PC-3 (cell line): ENCODE data around the gene LEMD2.

Experiments
- EZH2 ChIP-seq: fragments of 300-600 bp; sonication (generic); IDR thresholded peaks from one replicate; pipeline ENCODE4 v1.6.1; 2017; ENCODE audit warnings: antibody characterized with exemption, mild to moderate bottlenecking, low read length; ENCODE audit not compliant: unreplicated experiment
- EZH2phosphoT487 ChIP-seq: fragments of 300-600 bp; sonication (generic); IDR thresholded peaks from 2 replicates; pipeline ENCODE4 v1.6.1; 2018; ENCODE audit warnings: mild to moderate bottlenecking, antibody characterized with exemption, low read length, borderline replicate concordance
- TF ChIP-seq, protein P1 (sequence below): fragments of 300-600 bp; sonication (generic); conservative IDR thresholded peaks from 2 replicates; pipeline ENCODE4 v1.5.1; 2017; ENCODE audit warnings: antibody characterized with exemption, low read depth, mild to moderate bottlenecking, low read length

GRCh38 chr6:33771146-33772081 is 17.5 kb downstream of the LEMD2 start:
- TF ChIP-seq, protein P1, sequence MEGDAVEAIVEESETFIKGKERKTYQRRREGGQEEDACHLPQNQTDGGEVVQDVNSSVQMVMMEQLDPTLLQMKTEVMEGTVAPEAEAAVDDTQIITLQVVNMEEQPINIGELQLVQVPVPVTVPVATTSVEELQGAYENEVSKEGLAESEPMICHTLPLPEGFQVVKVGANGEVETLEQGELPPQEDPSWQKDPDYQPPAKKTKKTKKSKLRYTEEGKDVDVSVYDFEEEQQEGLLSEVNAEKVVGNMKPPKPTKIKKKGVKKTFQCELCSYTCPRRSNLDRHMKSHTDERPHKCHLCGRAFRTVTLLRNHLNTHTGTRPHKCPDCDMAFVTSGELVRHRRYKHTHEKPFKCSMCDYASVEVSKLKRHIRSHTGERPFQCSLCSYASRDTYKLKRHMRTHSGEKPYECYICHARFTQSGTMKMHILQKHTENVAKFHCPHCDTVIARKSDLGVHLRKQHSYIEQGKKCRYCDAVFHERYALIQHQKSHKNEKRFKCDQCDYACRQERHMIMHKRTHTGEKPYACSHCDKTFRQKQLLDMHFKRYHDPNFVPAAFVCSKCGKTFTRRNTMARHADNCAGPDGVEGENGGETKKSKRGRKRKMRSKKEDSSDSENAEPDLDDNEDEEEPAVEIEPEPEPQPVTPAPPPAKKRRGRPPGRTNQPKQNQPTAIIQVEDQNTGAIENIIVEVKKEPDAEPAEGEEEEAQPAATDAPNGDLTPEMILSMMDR = peak; percentile 57
- no peak for TF ChIP-seq EZH2phosphoT487
- no peak for TF ChIP-seq EZH2
